ENCODE measurements around the gene BAIAP2.

The BAIAP2 gene

DNA sequence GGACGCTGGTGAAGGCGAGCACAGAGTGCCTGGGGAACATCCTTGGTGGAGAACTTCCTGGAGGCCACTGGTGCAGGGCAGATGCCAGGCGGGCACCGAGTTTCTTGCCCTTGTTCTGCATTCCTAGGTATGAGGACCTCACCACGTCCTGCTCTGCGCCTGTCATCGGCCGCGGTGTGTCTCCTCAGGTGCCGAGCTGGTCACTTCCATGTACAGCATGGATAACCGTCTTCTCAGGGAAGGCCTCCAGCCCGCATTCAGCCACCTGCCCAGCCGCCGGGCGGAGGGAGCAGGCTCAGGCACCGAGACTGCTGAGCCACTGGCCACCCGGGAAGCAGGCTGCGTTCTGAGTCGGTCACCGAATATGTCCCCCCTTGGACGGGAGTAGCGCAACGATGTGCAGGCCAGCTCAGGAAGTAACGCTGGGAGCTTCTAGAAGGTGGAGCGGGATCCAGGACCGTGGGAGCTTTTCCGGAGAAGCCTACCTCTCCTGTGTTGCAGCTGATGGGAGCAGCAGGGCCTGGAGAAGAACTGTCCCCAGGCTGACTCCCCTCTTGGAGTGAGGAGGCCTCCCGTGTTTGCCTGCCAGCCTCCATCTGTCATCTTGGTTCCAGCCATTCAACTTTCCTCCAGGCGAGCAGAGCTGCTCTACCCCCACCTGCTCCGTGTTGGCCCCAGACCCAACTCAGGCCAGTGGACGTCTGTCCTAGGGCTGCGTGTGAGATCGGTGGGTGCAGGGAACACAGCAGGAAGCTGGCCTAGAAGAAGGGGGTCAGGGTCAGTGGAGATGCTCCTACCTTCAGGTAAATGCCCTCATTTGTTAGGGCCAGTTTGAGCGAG, 2.1 kb upstream of the BAIAP2 start:
- H3K4me3 ChIP-seq (replicated peaks in 1 of 2; ENCODE audit: low read depth in 2 of 2, low read length in 2 of 2): no peak overlapping the region
- DNase-seq (ENCODE audit: low read depth in 2 of 2): no peak
- TF ChIP-seq, protein P1, sequence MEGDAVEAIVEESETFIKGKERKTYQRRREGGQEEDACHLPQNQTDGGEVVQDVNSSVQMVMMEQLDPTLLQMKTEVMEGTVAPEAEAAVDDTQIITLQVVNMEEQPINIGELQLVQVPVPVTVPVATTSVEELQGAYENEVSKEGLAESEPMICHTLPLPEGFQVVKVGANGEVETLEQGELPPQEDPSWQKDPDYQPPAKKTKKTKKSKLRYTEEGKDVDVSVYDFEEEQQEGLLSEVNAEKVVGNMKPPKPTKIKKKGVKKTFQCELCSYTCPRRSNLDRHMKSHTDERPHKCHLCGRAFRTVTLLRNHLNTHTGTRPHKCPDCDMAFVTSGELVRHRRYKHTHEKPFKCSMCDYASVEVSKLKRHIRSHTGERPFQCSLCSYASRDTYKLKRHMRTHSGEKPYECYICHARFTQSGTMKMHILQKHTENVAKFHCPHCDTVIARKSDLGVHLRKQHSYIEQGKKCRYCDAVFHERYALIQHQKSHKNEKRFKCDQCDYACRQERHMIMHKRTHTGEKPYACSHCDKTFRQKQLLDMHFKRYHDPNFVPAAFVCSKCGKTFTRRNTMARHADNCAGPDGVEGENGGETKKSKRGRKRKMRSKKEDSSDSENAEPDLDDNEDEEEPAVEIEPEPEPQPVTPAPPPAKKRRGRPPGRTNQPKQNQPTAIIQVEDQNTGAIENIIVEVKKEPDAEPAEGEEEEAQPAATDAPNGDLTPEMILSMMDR (IDR thresholded peaks at IDR 0.05; ENCODE audit: low read depth, low read length): no peak

DNA sequence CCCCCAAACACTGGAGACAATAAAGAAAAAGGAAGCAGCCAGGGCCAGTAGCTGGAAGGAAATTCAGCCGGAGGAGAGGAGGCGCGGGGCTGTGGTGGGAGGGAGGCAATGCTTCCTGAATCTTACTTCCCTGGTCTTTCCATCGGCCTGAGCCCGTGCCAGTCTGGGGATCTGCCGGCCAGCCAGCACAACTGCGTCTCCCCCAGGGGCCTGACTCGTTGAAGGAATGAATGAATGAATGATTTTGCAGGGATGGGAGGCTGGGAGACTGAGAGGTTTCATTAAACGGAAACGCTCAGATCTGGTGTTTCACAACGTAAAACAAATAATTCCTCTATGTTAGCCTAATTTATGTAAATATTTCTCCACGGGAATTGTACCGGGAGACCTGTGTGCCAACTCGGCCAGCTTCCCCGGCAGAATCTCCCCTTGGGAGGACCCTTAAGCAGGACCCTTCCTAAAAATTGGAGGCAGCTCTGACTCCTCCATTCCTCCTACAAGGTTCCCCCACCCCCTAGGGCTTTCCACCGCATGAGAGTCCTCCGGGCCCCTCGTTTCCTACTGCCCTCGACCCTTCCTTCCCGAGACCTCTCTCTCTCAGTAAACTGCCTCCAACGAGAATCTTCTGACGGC, 1.3 kb upstream of the BAIAP2 start:
- TF ChIP-seq, protein P1 (IDR thresholded peaks at IDR 0.05; ENCODE audit: low read depth, low read length): no peak
- no peak for DNase-seq (ENCODE audit: low read depth in 2 of 2)
- H3K4me3 ChIP-seq (replicated peaks in 1 of 2; ENCODE audit: low read depth in 2 of 2, low read length in 2 of 2): peak overlapping the region; percentile 63 to 71

DNA sequence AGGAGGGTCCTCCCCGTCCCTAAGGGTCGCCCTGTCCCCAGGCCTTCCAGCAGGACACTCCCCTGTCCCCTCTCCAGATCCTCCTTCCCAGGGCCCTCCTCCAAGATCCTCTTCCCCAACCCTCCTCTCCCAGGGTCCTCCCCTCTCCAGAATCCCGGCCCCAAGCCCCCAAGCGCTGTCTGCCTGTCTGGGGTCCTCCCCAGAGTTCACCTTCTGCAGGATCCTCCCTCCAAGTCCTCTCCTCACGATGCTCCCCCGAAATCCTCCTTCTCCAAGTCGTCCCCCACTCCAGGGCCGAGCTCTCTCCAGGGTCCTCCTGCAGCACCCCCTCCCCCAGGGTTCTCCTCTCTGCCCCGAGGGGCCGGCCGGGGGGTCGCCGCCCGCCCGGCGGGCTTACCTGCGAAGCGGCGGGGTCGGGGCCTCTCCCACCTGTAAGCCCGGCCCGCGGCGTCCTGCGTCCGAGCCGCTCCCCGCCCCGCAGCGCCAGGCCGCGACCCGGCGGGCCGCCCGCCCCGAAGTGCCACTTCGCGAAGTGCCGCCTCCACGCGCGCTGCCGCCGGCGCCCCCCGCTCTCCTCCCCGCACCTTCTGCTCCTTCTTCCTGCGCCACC, 678 bp upstream of the BAIAP2 start:
- DNase-seq (ENCODE audit: low read depth in 2 of 2): no peak
- peak overlapping the region; percentile 63 to 71 for H3K4me3 ChIP-seq (replicated peaks in 1 of 2; ENCODE audit: low read depth in 2 of 2, low read length in 2 of 2)
- TF ChIP-seq, protein P1 (IDR thresholded peaks at IDR 0.05; ENCODE audit: low read depth, low read length): no peak

DNA sequence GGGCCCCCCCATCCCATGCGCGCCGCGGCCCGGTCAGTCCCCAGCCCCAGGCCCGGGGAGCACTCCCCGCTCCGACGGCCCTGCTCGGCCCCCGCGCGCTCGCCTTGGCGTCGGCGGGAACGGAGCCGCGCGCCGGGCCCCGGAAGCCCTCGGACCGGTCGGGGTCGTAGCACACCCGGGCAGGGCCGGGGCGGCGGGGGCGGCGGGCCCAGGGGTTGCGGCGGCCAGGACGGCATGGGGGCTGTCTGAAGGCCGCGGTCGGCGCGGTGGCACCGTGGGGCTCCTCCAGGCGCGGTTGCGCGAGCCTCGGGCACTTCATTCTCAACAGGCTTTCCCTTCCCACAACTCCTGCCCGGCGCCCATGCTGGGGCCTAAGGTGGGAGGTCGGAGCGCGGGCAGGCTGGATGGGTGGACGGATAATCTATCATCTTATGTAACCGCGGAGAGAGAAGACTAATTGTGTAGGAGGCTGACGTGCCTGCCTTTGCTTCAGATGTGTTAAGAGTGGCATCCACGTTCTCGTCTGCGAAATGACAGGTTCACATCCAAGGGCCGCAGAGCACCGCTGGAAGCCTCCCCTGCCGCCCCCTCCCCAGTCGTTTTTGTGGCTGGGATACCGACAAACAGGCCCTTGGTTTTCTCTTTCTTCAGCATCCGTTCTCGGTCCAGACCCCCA, 708 bp downstream of the BAIAP2 start:
- DNase-seq (ENCODE audit: low read depth in 2 of 2): peak in 1 of 2 donors; percentile 37
- peak overlapping the region; percentile 47 to 75 for H3K4me3 ChIP-seq (replicated peaks in 1 of 2; ENCODE audit: low read depth in 2 of 2, low read length in 2 of 2)
- TF ChIP-seq, protein P1 (IDR thresholded peaks at IDR 0.05; ENCODE audit: low read depth, low read length): no peak

DNA sequence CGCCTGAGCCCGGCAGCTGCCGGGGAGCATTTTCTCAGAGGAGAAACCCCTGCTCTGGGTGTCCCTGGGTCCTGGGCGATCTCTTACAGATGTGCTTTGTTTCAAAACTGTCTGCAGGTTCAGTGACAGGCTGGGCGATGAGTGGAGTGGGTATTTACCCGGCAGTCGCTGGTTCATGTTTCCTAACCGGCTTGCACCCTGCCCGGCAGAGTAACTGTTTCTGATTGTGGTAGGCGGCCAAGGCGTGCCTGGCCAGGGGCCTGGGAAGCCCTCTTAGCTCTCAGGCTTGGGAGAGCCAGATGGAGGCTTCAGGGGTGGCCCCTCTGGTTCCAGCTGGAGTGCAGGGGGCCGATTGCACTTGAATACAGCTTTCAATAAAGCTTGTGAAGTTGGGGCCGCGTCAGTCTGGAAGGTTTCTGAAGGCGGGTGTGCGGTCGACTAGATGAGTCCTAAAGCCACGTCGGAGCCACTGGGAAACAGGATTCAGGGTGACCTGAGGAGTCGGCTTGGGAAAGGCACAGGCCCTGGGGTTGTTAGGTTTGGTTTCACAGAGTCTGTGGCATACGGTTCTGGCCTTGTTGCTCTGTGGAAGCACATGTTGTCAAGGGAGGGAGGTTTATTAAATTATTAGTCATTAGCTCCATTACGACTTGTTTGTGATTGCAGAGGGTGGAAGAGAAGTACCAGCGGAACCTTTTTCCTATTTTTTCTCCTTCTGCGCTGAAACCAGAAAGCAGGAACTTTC, 1.4 kb downstream of the BAIAP2 start:
- H3K4me3 ChIP-seq (replicated peaks in 1 of 2; ENCODE audit: low read depth in 2 of 2, low read length in 2 of 2): peak overlapping the region in 1 of 2 donors; percentile 47
- TF ChIP-seq, protein P1 (IDR thresholded peaks at IDR 0.05; ENCODE audit: low read depth, low read length): no peak
- no peak for DNase-seq (ENCODE audit: low read depth in 2 of 2)
